ENCODE data around the gene XPC. TPM values are rescaled to one million over a fixed set of nuclear protein-coding genes. Genes with fewer than 3 reads are reported as not detected.

The XPC gene
- polyA plus RNA-seq, 3 donors, result 38.0 to 53.7 (median 52.2) TPM

DNA sequence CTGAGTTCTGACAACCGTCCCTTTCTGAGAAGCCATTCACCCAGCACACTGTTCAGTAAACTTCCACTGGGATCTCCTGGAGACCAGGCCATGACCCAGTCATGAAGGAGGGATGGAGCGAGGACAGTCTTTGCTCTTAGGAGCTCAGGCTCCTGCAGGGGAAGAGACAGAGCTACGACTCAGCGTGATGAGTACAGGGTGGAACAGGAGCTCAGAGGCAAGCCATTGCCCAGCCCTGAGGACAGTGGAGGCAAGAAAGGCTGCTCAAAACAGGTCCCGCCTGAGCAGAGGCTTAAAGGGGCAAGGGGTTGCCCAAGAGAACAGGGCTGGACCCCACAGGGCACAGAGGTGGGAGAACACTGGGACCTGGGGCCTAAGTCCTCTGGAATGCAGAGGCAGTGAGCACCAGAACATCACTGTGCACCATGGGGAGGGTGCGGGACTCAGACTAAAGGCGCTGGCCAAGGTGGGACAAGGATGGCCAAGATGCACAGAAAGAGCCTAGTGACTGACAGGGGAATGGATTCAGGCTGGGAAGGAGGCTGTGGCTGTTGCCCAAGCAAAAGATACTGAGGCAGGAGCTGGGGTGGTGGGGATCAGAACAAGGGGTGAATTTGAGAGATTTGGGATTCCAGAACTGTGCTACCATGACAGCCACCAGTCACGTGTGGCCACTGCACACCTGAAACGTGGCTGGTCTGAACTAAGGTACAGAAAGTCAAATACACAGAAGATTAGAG, 27.7 kb downstream of the XPC start:
- no peak for DNase-seq

DNA sequence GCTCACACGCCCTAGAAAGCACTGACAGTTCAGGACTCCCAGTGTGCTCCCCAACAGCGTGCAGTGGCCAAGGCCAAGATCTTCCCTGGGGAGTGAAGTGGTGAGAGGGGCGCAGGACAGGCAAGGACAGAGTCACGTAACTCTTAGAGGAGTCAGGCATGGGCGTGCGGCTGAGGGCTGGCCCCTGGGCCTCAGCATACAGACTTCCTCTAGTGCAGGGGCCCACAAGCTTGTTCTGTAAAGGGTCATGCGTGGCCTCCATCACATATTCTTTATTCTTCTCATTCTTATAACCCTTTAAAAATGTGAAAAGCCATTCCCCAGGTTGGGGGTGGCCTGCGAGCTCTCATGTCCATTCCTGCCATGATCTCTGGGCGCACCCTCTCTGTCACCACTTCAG, 28.3 kb downstream of the XPC start:
- no peak for DNase-seq

DNA sequence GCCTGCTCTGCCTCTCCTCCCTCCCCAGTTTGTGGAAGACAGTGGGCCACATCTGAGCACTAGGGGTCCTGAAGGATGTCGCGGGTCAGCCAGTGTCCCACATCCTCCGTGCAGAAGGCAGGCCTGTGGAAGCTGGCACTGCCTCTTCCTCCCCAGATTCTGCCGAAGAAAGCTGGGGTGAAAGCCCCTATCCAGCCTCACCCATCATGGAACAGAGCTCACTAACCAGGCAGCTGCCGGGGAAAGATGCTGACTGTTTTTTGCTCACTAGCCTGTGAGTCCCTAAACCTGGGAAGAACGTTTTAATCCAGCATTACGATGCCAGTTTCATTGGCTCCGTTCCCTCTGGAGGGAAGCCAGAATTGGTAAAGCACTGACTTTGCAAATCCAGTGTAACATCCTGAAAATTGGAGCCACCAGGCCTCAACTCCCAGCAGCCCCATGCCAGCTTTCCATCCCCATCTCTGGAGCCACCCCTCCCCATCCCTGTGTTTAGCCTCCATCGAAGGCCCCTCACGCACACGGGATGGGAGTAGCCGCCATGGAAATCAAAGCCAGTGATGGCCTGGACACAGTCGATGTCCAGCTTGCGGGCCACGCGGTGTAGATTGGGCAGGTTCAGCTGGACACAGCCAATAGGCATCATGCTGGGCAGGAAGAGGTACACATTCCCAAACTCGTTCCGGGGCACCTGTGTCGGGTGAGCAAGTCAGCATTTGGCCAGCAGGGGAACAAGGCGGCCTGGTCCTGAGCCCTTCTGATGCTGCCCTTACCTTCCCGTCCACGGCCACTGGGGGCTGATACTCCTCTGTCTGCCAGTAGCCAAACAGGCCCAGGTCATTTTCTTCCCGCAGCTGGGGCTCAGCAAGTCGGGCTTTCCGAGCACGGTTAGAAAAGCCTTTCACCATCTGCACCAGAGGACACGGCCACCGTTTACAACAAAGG, 30.1 kb downstream of the XPC start:
- DNase-seq, result no peak

DNA sequence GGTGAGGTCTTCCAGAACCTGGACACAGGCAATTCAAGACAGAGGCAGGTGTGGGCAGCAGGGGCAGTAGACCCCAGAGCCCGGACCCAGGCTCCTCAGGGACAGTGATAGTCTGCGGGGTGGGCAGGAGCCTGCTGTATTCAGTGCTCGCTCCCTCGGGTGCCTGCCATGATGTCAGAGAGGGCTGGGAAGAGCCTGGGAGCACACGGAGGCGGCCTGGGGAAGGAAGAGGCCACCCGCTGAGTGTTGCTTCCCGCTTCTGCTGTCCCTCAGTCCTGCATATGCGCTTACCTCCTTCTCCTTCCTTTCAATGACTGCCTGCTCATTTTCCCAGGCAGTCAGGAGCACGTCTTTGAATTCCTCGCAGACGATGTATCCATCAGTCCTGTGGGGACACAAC, 30.8 kb downstream of the XPC start:
- no peak for DNase-seq

DNA sequence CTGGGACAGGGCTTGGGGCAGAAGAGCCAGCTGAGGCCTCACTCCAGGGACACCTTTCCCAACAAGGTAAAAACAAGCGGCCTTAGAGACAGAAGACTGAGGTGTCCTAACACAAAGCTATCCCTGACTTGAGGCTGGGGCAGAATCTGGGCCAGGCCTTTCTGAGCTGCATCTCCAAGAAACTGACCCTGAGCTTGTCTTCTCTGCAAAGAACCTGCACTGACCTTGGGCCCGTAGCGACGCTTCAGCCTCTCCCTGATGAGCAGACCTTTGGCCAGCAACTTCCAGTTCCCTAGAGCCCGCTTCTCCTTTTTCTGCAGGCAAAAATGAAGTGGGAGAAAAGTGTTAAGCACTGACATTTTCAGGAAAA, 31.4 kb downstream of the XPC start:
- no peak for DNase-seq

DNA sequence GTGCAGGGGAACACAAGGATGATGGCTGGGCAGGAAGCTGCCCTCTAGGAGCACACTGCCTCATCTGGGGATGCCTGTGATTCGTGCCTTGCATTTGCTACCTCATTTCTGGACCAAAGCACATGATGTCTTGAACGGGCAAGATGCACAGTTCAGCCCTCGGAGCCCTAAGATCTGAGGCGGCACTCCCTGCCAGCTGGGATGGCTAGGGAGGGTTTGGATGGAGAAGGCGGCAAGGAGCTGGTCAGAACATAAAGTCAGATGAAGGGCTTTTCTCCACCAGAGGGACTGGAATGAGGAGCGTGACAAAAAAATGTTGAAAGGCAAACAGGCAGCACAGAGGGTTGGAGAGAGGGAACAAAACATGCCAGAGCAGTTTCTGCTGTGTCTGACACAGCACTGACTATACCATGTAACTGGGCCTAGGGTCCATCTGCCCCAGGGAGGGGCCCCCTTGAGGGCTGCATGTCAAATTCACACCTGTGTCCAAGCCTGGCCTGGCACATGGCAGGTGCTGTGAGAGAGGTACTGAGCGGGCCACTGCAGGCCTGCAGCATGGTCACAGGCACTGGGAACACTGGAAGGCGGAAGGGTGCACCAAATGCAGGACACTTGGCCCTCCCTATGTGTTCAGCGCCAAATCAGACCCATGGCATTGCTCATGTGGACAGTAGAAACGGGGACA, 31.9 kb downstream of the XPC start:
- no peak for DNase-seq

DNA sequence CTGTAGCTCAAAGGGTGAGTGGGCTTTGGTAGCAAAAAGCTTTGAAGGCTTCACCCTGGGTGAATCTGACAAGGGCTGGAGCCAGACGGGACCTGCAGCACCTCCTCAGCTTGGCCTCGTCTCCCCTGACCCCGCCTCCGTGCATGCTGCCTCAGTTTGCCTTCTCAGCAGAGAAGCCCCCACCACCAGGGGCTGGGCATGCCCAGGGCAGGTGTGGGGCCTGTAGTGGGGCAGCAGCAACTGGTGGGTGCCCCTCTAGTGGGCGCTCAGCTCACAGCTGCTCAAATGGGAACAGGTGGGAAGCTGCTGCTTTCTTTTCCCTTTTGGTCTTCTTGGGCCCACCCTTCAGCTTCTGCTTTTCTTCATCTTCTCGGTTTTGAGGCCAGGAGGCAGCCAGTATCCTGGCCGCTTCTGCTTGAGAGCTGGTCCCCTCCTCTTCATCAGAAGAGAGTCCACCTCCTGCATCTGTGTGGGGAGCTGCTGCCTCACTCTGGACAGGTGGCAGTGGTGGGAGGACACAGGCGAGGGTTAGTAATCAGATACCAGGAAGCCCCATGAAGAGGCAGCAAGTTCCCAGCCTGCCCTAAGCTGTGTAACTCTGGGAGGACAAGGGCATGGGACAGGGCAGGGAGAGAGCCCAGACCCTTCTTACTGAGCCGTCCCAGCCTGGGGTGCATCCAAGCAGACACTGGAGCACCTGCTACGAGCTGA, 32.6 kb downstream of the XPC start:
- no peak for DNase-seq

DNA sequence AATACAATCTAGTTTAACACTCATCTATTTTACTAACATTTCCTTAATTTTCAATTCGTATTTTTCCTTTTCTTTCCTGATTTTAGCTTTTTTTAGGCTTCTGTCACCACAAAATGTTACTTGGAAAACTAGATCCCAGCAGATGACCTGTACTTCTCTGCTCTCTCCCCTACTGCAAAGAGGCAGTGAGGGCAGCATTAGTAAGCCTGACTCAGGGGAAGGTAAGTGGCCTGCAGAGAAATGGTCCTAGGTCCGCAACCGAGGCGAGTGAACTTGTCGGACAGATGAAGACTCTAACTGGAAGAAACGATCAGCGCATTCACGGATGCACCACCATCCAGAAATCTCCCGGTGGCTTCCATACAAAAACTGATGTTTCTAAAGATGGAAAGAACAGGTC, 33.2 kb downstream of the XPC start:
- DNase-seq, result no peak

DNA sequence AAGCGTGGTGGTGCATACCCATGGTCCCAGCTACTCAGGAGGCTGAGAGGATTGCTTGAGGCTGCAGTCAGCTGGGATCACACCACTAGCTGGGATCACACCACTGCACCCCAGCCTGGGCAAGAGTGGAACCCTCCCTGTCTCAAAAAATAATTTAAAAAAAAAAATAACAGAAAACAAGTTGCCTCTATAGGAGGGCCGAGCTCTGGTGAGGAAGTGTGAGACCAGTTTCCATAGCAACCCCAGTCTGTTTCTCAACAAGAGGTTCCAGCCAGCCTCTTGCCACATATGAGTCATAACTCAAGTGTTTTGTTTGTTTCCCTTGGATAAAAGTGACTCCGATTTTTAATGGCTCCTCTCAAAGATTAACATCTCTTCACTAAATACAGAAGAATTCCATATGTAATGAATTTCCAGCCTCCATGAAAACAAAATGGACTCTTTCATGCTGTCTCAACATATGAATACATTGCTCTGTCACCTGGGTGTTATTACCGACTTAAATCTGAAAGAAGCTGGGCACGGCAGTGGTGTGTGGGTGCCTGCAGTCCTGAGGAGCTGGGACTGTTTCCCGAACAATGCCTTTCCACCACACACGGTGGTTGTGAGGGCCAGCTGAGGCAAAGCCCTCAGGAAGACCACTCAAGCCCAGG, 33.9 kb downstream of the XPC start:
- peak; percentile 93 for DNase-seq

DNA sequence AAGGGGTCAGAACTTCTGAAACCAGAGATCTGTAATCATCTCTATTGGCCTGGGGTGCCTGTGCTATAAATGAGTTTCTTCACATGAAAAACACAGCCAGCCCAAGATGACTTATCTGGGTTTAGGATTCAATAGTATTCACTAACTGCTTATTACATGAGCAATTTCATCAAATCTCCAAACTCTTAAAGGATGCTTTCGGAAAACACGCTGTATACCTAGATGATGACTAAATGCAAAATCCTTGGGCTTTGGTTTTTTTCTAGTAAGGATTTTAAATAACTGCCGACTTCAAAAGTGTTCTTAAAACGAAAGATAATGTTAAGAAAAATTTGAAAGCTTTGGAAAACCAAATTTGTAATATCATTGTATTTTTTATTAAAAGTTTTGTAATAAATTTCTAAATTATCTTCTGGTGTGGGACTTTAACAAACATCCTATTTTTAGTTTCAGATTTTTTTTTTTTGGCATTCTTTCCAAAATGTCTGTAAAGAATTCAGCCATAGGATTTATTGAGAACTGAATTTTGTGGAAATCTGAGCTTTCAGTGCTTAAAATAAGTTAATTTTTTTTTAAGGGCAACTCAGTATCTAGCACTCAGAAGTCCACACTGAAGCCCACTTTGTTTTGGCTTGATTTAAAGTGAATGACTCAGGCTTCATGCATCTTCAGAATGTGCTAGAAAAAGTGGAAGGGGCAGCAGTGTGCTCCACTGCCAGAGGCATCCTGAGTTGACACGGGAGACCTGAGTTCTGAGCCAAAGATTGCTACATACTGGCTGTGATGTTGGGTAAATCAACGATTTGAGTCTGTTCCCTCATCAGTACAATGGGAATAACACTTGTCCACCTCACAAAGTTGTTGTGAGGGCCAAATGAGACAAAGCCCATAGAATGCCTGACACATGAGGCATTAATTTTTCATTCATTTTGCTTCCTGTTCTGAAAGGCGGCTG, 34.9 kb downstream of the XPC start:
- DNase-seq, result peak; percentile 33

DNA sequence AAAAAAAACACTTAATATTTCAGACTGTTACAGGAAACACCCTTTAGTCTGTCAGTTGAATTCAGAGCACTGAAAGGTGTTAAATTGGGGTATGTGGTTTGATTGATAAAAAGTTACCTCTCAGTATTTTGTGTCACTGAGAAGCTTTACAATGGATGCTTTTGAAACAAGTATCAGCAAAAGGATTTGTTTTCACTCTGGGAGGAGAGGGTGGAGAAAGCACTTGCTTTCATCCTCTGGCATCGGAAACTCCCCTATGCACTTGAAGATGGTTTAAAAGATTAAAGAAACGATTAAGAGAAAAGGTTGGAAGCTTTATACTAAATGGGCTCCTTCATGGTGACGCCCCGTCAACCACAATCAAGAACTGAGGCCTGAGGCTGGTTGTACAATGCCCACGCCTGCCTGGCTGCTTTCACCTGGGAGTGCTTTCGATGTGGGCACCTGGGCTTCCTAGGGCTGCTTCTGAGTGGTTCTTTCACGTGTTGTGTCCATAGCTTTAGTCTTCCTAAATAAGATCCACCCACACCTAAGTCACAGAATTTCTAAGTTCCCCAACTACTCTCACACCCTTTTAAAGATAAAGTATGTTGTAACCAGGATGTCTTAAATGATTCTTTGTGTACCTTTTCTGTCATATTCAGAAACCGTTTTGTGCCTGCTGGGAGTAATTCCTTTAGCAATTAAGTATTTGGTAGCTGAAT, 35.7 kb downstream of the XPC start:
- no peak for DNase-seq

DNA sequence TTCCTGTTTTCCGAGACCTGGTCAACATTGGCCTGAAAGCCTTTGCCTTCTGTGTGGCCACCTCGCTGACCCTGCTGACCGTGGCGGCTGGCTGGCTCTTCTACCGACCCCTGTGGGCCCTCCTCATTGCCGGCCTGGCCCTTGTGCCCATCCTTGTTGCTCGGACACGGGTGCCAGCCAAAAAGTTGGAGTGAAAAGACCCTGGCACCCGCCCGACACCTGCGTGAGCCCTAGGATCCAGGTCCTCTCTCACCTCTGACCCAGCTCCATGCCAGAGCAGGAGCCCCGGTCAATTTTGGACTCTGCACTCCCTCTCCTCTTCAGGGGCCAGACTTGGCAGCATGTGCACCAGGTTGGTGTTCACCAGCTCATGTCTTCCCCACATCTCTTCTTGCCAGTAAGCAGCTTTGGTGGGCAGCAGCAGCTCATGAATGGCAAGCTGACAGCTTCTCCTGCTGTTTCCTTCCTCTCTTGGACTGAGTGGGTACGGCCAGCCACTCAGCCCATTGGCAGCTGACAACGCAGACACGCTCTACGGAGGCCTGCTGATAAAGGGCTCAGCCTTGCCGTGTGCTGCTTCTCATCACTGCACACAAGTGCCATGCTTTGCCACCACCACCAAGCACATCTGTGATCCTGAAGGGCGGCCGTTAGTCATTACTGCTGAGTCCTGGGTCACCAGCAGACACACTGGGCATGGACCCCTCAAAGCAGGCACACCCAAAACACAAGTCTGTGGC, 36.6 kb downstream of the XPC start:
- DNase-seq, result no peak

DNA sequence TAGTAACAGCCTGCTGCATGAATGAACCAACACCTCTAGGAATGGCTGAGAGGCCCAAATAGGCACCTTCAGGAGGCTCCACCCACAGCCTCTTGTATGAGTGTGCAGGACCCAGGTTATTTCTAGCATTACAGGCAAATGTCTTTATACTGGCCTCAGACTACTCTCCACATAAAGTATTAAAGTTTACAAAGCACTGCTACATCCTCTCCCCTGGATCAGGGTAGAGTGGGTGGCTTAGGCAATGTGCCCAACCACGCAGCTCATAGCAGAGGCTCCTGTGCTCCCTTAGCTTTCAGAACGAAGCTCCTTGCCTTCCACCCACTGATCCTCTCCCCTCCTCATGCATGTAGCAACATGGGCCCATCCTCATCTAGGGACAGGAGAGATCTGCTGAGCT, 37.3 kb downstream of the XPC start:
- DNase-seq, result no peak

DNA sequence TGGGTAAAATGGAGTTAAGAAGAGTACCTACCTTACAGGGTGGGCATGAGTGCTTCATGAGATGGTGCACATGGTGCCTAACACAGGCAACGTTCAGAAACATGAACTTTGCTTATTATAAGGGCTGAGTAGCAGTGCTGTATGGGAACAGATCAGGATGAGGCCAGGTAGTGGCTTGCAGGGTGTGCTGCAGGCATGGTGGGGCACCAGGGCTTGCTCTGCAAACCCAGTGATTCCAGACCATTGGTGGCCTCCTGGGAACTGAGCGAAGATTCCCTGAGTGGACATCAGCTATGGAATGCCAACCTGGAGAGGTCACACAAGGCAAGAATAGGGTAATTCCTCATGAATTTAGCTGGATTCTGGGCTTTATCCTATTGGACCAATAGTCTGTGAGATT, 37.7 kb downstream of the XPC start:
- DNase-seq, result no peak

DNA sequence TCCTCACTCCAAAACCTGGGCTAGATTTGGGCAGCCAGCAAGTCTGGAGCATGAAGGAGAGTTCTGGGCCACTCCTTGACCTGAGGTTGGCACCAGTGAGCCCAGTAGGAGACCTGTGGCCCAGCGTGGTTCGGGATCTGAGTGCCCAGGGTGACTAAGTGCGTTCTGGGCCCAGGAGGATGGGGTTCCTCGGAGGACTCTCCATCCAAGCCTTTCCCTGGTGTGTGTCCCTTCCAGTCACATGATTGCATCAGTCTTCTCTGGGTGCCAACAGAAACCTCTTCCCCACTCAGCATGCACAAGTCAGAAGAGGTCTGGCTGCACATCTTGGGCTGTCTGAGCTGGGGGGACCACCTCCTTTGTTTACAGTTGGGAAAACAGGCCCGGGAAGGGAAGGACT, 38.6 kb downstream of the XPC start:
- DNase-seq, result no peak

DNA sequence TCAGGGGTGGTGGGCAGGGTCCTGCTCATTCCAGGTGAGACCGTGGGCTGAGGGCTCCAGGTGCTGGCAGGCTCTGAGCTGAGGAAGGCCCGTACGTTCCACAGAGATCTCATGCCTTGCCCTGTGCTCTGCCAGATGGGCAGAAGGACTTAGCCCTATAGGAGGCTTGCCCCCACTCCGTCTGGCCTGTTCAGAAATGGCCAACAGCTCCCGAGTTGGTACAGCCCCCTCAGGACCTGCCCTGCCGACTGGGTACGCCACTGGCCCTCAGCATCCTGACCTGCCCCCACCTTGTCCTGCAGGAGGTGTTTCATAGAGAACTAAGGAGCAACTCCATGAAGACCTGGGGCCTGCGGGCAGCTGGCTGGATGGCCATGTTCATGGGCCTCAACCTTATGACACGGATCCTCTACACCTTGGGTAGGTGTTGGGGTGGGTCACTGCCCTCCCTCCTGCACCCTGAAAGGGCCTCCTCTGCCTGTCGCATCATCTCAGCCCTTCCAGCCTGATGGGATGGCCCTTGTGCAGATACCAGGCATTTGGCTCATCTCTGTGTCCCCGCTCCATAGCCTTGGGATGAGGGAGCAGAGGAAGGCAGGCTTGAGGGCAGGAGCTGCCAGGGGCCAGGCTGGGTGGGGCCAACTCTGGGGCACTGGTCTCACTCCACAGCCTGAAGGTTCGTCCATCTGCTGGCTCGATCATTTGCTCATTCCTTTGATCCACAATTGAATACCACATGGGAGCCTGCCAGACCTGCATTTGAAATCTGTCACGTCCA, 39.3 kb downstream of the XPC start:
- no peak for DNase-seq

DNA sequence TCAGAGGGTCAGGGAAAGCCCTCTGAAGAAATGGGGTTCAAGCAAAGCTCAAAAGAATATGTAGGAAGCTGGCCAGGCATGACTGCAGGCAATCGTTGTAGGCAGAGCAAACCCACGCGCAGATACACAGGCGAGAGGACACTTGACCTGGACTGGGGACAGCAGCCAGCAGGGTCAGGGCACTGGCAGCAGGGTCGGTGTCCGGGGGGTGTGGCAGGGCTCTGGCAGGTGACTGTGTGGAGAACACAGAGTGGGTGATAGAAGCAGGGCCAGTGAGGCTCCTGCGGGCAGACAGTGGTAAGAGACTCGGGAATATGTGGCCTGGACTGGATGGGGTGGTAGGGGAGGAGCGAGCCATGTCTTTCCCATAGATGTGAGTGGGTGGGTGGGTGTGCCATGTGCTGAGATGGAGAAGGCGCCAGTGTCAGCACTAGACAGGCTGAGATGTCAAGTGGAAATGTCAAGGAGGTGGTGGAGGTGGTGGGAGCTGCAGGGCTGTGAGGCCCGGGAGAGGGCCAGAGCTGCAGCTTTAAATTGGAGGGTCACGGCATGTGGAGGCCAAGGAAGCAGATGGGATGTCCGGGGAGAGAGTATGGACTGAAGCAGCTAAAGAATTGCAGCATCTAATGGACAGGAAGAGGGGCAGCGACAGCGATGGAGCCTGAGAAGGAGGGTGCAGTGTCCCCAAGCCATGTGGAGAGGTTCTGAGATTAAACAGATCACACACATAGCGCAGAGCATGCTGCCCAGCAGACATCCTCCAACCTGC, 40.1 kb downstream of the XPC start:
- DNase-seq, result no peak

Data from renal pelvis (tissue), 4 donors.